SH-SY5Y (cell line): ENCODE results near the gene PARP14.

ENCODE experiments used
- GATA2 ChIP-seq: IDR thresholded peaks from 2 replicates; pipeline ENCODE4 v1.6.1; 2011; ENCODE audit warnings: mild to moderate bottlenecking, low read depth, low read length
- GATA3 ChIP-seq: IDR thresholded peaks from 2 replicates; pipeline ENCODE4 v1.6.1; 2011; ENCODE audit warnings: low read depth, mild to moderate bottlenecking, low read length, moderate library complexity

GRCh38 chr3:122689587-122689986 is 8.9 kb downstream of the PARP14 start:
- TF ChIP-seq GATA3 (no peak), GATA2 (no peak)
